Effector memory CD4-positive, alpha-beta T cell (primary cell): ENCODE data around the gene SVOP.
"Not testable (repeated sequence)": the region's sequence is repeated elsewhere in the genome, so short reads cannot be mapped to it uniquely, and the experiment has no call there.

ENCODE experiments used
- DNase-seq, 3 donors: peaks; one replicate each; pipeline ENCODE4 v3.0.0-alpha.2; 2020
- H3K27ac ChIP-seq: 2 replicates; pipeline ENCODE4 v1.7.0; 2013; ENCODE audit warnings: mild to moderate bottlenecking, low read length, moderate library complexity; ENCODE audit not compliant: insufficient read depth, poor library complexity, severe bottlenecking
- H3K27me3 ChIP-seq: replicated peaks from 2 replicates; pipeline ENCODE4 v1.7.0; 2013; ENCODE audit warnings: mild to moderate bottlenecking, low read length; ENCODE audit not compliant: insufficient read depth, control insufficient read depth, poor library complexity, severe bottlenecking
- H3K36me3 ChIP-seq: 2 replicates; pipeline ENCODE4 v1.7.0; 2013; ENCODE audit warnings: mild to moderate bottlenecking, low read length, moderate library complexity; ENCODE audit not compliant: control insufficient read depth, insufficient read depth
- H3K4me1 ChIP-seq: 2 replicates; pipeline ENCODE4 v1.7.0; 2013; ENCODE audit warnings: low read length, mild to moderate bottlenecking; ENCODE audit not compliant: control insufficient read depth, insufficient read depth, poor library complexity, severe bottlenecking
- H3K4me3 ChIP-seq: 2 replicates; pipeline ENCODE4 v1.7.0; 2013; ENCODE audit warnings: low read length, low read depth, mild to moderate bottlenecking; ENCODE audit not compliant: insufficient read depth, poor library complexity, severe bottlenecking
- H3K9me3 ChIP-seq: 2 replicates; pipeline ENCODE4 v1.7.0; 2013; ENCODE audit warnings: mild to moderate bottlenecking, low read length, moderate library complexity; ENCODE audit not compliant: control insufficient read depth
- total RNA-seq, 3 donors: gene quantifications; one replicate each; lab custom pipeline; 2026; lab: John Stamatoyannopoulos, UW

SVOP gene
- total RNA-seq, result 0 reads per million in 3 donors

DNA sequence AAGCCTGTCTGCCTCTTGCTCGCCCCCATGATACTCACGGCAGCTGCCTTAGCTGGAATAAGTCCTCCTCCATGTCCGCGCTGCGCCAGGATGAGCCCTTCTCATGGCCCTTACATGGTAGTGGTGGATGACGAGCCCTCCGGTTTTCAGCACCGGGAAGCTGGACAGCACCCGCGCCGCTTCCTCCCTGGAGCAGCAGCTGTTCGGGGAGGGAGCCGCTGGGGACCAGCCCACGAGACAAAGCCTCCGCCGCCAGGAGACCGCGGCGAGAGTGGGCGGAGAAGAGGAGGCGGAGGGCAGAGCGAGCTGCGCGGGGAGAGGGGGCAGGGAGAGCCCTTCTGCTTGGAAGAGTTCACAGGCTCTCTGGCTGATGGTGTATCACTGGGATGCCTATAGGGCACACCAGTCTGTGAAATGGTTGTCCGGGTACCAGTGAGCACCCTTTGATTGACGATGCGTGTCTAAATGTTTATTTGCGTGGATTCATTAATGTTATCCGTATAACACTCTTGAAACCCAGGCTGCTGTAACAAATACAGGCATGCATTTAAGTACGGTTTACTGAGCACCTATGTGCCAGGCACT is at the start of gene SVOP:
TSS of gene SVOP (minus strand) at position 273 of the 585 bp plus-strand sequence. CDS start at position 73, 200 bp downstream.
- Histone ChIP-seq H3K9me3 (no peaks in the 10 kb centered on the region), H3K4me3 (no peak within 1 kb of the TSS), H3K27me3 (peaks cover 10% of the 10 kb centered on the region), H3K27ac (no peak within 1 kb of the TSS), H3K4me1 (peaks cover 4% of the 10 kb centered on the region), H3K36me3 (no peaks in the 10 kb centered on the region)
- no peak for DNase-seq

- no peaks in the 10 kb centered on the region for H3K9me3 ChIP-seq
- no peak for DNase-seq
- H3K36me3 ChIP-seq, result peaks cover 26% of the 10 kb centered on the region
- no peak overlapping the region for H3K27ac ChIP-seq
- no peaks in the 10 kb centered on the region for H3K27me3 ChIP-seq
- no peak overlapping the region for H3K4me3 ChIP-seq
- no peaks in the 10 kb centered on the region for H3K4me1 ChIP-seq
Measured at GRCh38 chr12:109069307-109070271, 48.7 kb upstream of the SVOP start.

DNA sequence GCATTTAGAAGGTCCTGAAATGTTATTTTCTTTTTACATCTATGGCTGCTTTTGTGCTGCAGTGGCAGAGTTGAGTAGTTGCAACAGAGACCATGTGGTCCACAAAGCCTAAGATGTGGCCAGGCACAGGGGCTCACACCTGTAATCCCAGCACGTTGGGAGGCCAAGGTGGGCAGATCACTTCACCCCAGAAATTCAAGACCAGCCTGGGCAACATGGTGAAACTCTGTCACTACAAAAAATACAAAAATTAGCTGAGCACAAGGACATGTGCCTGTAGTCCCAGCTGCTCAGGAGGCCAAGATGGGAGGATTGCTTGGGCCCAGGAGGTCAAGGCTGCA is 45.0 kb upstream of the SVOP start:
- H3K27ac ChIP-seq, result no peak overlapping the region
- DNase-seq, result no peak
- H3K36me3 ChIP-seq, result peaks cover 20% of the 10 kb centered on the region

GRCh38 chr12:109065154-109065852 is 44.4 kb upstream of the SVOP start:
- no peak overlapping the region for H3K4me3 ChIP-seq
- H3K4me1 ChIP-seq, result no peaks in the 10 kb centered on the region
- peaks cover 20% of the 10 kb centered on the region for H3K36me3 ChIP-seq
- H3K9me3 ChIP-seq, result no peaks in the 10 kb centered on the region
- no peak overlapping the region for H3K27ac ChIP-seq
- no peaks in the 10 kb centered on the region for H3K27me3 ChIP-seq
- no peak for DNase-seq

More for the DNA sequence above, 45.0 kb upstream of the SVOP start:
- Histone ChIP-seq H3K4me3 (no peak overlapping the region), H3K27me3 (no peaks in the 10 kb centered on the region), H3K9me3 (no peaks in the 10 kb centered on the region), H3K4me1 (no peaks in the 10 kb centered on the region)

DNA sequence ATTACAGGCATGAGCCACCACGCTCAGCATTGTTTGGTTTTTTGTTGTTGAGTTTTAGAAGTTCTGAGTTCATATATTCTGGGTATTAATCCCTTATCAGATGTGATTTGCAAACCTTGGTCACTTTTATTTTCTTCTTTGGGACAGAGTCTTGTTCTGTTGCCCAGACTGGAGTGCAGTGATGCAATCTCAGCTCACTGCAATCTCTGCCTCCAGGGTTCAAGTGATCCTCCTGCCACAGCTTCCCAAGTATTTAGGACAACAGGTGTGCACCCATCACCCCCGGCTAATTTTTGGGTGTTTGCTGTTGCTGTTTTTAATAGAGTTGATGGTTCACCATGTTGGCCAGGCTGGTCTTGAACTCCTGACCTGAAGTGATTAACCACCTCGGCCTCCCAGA is 43.3 kb upstream of the SVOP start:
- Histone ChIP-seq H3K4me1 (no peaks in the 10 kb centered on the region), H3K27me3 (no peaks in the 10 kb centered on the region), H3K27ac (no peak overlapping the region), H3K4me3 (no peak overlapping the region), H3K9me3 (no peaks in the 10 kb centered on the region), H3K36me3 (peaks cover 11% of the 10 kb centered on the region)
- no peak for DNase-seq

DNA sequence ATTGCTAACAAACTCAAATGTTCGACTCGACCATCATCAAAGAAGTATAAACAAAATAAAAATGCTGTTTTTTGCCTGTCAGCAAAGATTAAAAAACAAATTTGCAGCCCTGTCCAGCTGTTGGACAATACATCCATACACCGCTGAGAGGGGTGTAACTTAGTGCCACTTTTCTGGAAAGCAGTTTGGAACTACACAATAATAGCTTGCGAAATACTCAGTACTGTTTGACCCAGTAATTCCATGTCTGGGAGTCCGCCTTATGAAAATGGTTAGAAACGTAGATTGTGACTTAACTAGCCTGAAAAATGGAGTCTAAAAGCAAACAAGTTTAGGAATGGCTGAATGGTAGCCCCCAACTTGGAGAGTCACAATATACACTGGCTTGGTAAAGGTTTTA is 37.9 kb upstream of the SVOP start:
- Histone ChIP-seq H3K36me3 (no peaks in the 10 kb centered on the region), H3K27ac (no peak overlapping the region), H3K4me3 (no peak overlapping the region), H3K27me3 (no peaks in the 10 kb centered on the region), H3K4me1 (peaks cover 3% of the 10 kb centered on the region), H3K9me3 (no peaks in the 10 kb centered on the region)
- DNase-seq, result no peak

DNA sequence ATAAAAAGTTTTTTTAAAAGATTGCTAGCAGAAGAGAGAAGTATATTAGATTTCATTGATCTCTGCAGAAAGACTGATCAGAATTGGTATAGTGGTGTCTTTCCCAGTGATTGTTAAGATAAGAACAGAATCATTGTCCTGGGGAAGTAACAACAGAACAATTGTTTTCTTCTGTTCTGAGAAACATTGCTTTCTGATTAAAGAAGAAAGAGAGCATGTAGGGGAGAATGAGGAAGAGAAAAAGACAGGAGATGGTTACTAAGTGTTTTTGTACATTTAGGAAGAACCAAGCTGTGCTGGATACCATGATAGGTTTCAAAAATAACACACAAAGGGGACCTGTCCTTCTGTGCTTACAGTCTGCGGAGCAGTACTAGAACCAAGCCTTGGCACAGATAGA is 36.5 kb upstream of the SVOP start:
- H3K4me1 ChIP-seq, result peaks cover 3% of the 10 kb centered on the region
- H3K9me3 ChIP-seq, result no peaks in the 10 kb centered on the region
- H3K36me3 ChIP-seq, result no peaks in the 10 kb centered on the region
- DNase-seq, result no peak
- H3K27ac ChIP-seq, result no peak overlapping the region
- H3K27me3 ChIP-seq, result no peaks in the 10 kb centered on the region
- H3K4me3 ChIP-seq, result no peak overlapping the region

DNA sequence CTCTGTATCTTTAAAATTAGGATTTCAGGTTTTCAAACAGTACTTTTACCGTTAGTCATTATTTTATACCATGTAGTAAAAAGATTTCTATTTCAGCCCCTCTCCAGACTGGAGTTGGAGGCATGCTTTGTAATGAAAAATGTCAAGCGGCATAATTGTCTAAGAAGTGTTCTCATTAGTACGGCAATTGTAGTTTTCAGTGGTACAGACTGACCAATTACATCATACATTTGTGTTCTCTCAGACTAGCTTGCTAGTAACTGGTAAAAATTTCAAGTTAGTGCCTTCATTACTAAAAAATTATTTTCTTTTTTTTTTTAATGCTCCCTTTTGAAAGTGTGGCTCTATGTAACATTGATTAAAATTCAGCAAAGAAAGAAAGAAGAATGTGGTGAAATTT is 36.0 kb upstream of the SVOP start:
- Histone ChIP-seq H3K9me3 (no peaks in the 10 kb centered on the region), H3K4me3 (no peak overlapping the region), H3K27me3 (no peaks in the 10 kb centered on the region), H3K36me3 (no peaks in the 10 kb centered on the region), H3K27ac (no peak overlapping the region), H3K4me1 (peaks cover 3% of the 10 kb centered on the region)
- no peak for DNase-seq

DNA sequence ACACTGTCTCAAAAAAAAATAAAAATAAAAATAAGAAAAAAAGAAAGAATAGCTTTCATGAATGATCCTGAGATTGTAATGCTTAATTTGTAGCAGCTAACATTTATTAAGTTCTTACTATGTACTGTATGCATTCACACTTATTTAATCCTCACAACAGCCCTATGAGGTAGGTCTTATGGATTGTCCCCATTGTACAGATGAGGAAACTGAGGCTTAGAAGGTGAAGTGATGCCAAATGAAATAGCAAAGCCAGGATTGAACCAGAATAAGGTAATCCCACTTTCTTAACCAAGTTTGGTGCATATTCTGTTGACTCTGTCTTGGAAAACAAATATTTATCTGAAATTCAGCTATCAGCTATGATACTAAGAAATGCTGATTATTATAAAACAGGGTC is 33.7 kb upstream of the SVOP start:
- DNase-seq, result no peak

DNA sequence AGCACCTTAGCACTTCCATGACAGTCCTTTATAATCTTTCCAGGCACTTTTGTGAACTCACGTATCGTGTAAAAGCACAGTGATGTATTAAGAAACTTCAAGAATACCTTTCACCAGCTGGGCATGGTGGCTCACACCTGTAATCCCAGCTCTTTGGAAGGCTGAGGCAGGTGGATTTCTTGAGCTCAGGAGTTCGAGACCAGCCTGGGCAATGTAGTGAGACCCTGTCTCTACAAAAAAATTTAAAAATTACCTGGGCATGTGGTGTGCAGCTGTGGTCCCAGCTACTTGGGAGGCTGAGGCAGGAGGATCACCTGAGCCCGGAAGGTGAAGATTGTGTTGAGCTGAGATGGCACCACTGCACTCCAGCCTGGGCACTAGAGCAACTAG is 33.3 kb upstream of the SVOP start:
- H3K4me1 ChIP-seq, H3K36me3 ChIP-seq, H3K9me3 ChIP-seq, DNase-seq, H3K27me3 ChIP-seq: not testable (repeated sequence)
- peak overlapping the region; percentile 79 for H3K27ac ChIP-seq
- peak overlapping the region; percentile 92 for H3K4me3 ChIP-seq

More for the DNA sequence above, 33.7 kb upstream of the SVOP start:
- Histone ChIP-seq H3K27ac (peak overlapping the region; percentile 79), H3K36me3 (no peaks in the 10 kb centered on the region), H3K27me3 (no peaks in the 10 kb centered on the region), H3K4me1 (peaks cover 3% of the 10 kb centered on the region), H3K9me3 (no peaks in the 10 kb centered on the region), H3K4me3 (no peak overlapping the region)
